ENCODE data around the gene TMEM108.

DNA sequence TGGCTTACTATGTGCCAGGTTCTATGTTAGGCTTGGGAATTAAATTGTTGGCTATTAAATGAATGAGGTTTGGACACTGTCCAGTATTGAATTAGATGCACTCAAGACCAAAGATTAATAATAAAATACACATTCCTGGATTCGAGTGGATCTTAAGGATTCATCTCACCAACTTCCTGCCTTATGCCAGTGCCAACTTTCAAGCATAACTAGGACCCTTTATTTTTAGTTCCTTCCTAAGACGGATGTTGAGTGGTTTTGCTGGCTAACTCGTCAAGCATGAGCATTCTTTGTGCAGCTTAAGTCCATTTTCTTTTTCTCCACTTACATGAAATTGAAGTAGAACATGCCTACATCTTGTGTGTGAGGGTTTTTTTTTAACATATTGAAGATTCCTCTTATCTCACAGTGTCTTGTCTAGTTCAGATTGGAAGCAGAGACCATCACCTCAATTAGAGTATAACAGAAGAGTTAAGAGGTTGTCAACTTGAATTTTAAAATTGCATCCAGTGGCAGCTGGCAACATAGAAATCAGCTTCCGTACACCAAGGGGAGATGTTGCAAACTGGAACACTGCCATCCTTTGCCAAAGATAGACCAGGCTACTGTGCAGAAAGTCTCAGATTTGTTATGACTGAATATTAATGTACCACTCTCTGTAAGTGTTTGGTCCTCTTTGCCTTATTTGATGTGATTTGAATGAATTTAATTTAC lies 255.4 kb downstream of the TMEM108 start:
- TF ChIP-seq POLR2AphosphoS5 (IDR thresholded peaks at IDR 0.05; ENCODE audit: low read depth, low read length) (no peak), TAF1 (IDR thresholded peaks at IDR 0.05; ENCODE audit: borderline replicate concordance, low read depth, low read length) (no peak)
